HG02885 (cell line): ENCODE data around the gene OTOP2.
A peak's percentile ranks its signal among the peaks of the same experiment; 100 is the strongest.
"Not testable (repeated sequence)": the region's sequence is repeated elsewhere in the genome, so short reads cannot be mapped to it uniquely, and the experiment has no call there.

Source experiments
- ATAC-seq: cut with Tn5 transposase; IDR thresholded peaks from one replicate; pipeline ENCODE4 v1.9.1; 2021; ENCODE audit warnings: mild to moderate bottlenecking; ENCODE audit not compliant: unreplicated experiment, poor library complexity

The OTOP2 gene

DNA sequence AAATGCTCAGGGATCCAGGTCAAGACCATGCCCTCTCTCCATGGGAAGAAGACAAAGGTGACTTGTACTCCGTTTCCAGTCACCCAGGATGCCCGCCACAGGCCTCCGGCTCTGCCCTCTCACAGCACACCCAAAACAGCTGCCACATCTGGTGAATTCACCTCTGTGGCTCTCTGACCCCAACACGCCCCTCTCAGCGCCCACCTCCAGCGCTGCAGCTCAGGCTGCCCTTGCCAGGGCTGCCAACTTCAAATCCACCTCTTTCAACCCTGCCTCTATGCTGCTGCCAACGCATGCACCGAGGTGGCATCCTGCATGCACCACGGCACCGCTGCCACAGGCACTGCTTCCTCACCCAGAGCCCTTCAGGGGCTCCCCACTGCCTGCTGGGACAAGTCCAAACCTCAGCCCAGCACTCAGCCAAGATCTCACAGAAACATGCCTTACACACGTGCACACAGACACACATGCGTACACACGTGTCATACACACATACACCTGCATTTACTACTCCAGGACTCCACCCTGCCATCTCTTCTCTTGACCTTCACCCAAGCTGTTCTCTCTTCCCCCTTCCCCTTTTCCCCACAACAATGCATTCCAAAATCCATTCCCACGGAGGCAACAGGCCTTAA lies 41.0 kb downstream of the OTOP2 start:
- ATAC-seq = no peak

DNA sequence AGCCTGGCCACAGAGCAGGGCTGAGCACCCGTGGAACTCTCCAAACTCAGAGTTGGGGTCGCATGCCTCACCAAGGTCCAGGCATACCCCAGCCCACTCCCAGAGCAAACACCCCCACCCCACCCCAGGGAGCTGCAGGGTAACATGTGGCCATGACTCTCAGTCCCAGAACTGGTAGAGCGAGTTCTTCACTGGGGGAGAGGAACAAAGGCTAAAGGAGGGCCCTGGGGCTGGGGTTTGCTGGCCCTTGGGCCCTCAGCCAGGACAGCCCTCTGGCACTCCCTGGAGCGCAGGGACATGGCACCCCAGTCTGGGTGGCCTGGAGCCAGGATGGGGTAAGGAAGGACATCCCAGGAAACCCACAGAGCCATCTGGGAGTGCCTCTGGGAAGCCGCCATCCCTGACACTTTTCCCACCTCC lies 44.3 kb downstream of the OTOP2 start:
- ATAC-seq = no peak

DNA sequence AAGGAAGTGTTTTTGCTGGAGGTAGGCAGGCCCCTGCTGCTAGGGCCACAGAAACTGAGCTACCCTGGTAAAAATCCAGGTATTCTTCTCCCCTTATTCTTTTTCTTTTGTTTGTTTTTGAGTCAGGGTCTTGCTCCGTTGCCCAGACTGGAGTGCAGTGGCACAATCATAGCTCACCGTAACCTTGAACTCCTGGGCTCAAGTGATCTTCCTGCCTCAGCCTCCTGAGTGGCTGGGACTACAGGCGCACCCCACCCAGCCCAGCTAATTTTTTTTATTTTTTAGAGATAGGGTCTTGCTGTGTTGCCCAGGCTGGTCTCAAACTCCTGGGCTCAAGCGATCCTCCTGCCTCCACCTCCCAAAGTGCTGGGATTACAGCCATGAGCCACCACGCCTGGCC lies 45.4 kb downstream of the OTOP2 start:
- ATAC-seq = not testable (repeated sequence)

DNA sequence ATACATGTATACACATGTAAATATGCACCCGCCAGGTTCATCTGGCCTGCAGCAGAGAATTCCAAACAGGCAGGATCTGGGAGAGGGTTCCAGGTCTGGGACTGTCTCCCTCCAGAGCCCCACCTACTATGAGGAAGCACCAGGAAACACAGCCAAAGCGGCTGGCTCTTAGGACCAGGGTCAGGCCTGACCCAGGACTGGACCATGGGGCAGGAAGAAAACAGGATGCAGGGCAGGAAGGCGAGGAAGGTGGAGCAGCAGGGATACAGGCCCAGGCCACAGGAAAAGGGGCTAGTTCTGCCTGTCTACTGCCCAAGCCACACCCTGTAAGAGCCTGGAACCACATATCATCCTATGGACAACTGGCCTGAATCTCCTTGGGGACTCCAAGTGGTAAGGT lies 46.3 kb downstream of the OTOP2 start:
- ATAC-seq = no peak

DNA sequence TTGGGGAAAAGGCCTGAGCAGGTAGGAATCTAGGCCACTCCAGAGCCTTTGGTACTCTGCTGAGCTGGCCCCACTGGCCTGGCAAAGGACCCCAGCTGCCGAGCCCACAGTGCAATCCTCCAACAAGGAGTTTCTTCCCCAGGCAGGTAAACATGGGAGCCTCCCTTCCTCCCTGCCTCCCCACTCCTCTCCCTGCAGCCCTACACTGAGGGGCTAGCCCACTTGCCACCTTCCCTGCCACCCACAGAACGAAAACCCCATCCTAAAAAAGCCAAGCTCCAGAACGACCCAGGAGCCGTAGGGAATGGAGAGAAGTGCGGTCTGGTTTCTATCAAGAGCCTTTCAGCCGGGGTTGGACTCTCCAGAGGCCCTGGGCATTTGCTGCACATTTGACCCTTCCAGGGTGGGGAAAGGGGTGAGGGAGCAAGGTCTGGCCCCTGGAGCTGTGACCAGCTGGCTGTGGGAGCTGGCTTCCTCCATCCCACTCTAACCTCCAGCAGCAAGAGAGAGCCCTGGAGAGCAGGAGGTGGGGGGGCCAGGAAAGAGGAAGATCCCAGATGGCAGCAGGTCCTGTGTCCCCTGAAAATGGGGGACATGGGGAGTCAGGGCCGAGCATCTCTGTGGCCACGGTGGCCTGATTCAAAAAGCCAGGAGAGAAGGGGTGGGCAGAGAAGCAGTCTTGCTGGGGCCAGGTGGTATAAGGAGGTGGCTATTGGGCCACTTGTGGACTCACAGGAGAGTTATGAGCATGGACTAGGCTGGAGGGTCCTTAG lies 47.2 kb downstream of the OTOP2 start:
- ATAC-seq = no peak

DNA sequence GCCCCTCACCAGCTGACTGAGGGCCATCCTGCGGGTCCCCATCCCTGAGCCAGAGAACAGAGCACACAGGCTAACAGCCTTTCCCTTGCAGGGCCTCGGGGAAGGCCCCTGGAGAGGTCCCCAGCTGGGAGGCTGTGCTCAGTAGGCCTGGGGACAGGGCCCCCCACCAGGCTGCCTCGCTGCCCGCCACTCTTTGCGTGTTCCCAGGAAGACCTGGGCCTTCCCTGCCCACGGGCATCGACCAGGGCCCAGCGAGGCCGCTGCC lies 47.7 kb downstream of the OTOP2 start:
- no peak for ATAC-seq

DNA sequence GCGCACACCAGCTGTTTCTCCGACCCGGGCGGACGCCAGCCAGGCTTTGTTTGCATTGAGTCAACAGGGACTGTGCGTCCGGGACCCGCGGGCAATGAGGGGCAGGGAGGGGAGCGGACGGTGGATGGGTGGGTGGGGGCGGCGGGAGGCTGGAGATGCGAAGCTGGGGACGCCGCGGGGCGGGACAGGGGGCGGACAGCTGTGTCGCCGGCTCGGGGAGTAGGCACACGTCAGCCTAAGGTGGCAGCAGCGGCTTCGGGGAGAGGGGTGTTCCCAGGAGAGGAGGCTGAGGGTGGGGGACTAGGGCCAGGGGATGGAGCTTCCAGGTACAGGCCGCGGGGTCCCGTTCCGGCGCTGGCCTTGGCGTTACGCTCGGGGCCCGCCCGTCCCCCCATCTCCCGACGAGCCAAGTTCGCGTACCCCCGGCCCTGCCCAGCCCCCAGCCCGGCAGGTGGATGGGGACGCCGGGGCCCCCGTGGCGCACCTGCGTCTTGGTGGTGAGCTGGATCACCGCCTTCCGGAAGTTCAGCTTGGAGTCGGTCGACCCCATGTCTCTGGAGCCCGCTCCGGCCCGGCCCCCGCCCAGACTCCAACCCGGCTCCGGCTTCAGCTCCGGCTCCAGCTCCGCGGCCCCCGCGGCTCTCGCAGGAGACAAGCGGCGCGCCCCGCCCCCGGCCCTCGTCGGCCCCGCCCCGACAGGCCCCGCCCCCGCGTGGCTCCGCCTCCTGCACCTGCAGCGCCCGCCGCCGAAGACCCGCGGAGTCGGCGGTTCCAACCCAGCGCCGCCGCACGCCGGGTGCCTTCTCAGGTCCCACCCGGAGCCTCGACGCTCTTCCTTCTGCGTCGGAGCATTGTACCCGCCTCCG lies 48.3 kb downstream of the OTOP2 start, which contains the start of gene HID1:
HID1 (minus strand) TSS at position 653 of the 866 bp plus-strand sequence; CDS start at position 550, 103 bp downstream.
- no peak for ATAC-seq

DNA sequence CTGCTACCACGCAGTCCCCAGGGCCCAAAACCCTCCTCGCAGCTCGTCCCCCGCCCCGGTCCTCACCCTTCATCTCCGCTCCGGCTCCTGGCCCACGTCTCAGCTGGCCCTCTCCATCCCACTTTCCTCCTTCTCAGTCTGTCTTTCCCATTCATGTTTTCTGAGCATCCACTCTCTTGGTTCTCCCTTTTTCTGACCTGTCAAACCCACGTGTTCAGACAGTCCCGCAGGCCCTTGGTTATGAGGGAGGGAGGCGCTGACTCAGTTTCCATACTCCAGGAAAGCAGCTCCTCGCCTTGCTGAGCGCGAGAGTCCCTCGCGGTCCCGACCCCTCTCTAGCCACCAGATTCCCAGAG lies 48.9 kb downstream of the OTOP2 start:
- ATAC-seq = no peak

DNA sequence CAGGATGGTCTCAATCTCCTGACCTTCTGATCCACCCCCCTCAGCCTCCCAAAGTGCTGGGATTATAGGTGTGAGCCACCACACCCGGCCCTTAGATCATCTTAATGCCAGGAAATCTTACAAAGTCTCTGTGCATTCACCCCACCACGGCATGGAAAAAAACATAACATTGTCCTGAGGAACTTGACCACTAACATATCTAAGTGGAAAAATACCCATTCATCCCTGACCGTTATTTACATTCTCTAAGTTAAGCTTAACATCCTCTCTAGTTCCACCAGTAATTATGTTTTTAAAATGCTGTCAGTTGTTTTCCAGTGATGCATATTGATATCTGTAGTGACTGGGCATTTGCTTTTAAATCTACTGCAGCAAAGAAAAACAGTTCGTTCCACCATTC lies 51.9 kb downstream of the OTOP2 start:
- ATAC-seq = no peak

DNA sequence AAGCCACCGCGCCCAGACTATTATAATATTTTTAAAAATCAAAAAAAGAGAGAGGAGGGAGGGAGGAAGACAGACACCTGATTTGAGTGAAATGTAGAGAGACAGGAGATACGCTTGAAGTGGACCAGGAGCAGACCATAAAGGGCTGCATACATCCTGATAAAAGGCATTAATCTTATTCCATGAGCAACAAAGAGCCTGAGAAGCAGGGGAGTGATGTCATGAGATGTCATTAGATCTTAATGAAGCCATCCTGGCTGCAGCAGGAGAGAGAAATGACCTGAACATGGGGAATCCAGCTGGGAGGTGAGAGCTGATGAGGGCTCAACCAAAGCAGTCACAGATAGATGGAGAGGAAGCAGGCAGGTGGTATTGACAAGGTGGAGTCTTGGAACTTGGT lies 53.7 kb downstream of the OTOP2 start:
- ATAC-seq = no peak

DNA sequence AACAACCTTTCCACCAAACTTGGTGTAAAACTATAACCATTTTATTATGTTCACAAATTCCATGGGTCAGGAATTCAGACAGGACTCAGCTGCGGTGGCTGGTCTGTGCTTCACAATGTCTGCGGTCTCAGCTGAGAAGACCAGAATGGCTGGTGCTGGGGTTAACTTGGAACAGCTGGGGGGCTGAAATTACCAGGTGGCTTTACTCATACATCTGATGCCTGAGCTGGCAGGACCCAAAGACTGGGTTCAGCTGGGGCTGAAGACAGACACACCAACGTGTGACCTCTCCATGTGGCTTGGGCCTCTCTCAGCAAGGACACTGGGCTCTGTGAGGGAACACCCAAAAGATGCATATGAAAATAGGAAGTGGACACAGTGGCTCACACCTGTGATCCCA lies 54.2 kb downstream of the OTOP2 start:
- no peak for ATAC-seq

DNA sequence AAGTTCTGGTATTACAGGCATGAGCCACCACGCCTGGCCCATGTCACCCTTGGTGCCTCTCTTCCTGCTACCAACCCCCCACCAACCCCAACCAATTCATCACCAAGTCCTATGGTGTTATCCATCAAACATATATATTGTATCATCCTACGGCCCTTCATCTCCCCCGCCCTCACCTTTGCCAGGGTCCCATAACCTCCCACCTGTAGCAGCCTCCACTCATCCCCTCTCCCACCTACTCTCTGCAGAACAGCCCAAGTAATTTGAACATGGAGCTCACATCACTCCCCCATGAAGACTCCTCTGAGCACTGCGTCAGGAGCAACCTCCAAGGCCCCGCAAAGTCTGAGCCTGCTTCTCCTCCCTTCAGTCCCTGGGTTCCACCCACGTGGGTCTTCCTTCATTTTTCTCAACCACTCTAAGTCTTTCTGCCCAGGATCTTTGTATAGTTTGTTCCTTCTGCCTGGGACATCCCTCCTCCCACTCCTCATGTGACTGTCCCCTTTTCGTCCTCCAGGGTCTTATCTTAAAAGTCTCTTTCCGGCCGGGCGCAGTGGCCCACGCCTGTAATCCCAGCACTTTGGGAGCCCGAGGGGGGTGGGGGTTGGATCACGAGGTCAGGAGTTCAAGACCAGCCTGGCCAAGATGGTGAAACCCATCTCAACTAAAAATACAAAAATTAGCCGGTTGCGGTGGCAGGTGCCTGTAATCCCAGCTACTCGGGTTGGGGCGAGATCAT lies 55.5 kb downstream of the OTOP2 start:
- ATAC-seq = no peak

DNA sequence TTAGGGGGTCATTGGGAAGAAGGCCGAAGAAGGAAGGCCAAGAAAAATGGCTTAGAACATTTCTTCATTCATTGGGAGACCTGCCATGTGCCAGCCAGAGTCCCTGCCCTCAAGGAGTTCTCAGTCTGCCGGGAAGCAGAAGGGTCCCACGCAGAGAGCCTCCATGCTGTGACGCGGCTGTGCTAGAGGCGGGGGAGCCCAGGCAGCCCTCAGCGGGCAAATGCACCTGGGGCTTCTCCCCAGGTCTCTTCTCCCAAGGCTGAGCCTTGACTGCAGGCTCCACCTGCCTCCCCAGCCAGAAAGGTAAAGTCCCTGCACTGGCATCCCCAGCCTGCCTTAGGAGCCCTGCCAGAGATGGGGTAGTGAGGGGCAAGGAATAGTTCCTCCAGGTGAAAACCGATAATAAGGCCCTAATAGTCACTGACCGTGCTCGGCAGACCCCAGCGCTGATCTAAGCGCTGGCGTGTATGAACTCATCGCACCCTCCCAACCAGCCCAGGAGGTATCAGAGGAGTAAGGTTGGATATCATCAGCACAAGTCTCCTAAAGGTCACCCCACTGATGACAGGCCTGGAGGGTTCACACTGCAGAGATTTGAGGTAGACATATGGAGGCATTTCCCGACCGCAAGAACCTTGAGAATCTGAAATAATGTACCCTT lies 57.4 kb downstream of the OTOP2 start:
- no peak for ATAC-seq

DNA sequence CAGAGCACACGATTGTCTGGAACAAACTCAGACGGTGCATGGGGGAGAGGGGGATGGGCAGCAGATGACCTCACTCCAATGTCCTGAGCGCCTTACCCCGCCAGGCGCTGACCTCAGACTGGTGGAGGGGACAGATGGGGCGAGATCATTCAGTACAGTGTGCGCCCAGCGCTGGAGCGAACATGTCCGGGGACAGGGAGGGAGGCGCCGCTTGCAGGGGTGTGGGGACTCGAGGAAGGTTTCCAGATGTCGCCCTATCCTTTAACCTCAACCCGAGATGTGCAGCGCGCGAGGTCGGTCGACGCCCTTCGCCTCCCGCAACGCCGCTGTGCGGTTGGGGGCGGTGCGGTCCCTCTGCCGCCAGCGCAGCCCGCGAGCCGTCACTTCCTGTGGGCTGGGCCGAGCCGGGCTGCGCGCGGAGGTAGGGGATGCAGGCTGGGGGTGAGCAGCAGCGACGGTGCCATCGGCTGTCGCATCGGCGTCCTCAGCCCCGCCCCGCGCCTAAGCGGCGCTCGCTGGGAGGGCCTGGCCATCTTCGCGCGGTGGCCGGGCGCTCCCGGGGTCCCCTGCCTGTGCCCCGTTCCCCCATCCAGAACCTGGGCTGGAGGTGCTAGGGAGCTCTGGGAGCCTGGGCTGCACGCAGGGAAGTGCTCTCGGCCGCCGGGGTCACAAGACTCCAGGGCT lies 58.0 kb downstream of the OTOP2 start:
- peak; percentile 57 for ATAC-seq

DNA sequence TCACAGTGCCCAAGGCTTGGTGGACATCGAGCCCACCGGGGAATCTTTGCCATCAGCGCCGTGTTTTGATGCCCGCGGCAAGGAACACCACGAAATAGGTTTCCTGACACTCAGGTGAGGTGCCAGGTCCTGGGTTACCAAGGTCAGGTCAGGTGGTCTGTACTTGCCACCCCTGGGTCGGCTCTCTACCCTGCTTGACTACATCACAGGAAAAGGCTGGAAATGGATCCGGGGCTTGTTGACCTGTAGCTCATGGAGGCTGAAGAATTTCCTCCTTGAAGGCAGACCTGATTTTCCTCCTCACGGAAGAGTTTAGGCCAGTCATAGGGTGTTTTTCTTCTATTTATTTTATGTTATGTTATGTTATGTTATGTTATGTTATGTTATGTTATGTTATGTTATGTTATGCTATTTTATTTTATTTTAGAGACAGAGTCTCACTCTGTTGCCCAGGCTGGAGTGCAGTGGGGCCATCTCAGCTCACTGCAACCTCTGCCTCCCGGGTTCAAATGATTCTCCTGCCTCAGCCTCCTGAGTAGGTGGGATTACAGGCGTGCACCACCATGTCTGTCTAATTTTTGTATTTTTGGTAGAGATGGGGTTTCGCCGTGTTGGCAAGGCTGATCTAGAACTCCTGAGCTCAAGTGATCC lies 58.7 kb downstream of the OTOP2 start:
- not testable (repeated sequence) for ATAC-seq
